ENCODE data around the gene OPRM1.

Gene OPRM1

DNA sequence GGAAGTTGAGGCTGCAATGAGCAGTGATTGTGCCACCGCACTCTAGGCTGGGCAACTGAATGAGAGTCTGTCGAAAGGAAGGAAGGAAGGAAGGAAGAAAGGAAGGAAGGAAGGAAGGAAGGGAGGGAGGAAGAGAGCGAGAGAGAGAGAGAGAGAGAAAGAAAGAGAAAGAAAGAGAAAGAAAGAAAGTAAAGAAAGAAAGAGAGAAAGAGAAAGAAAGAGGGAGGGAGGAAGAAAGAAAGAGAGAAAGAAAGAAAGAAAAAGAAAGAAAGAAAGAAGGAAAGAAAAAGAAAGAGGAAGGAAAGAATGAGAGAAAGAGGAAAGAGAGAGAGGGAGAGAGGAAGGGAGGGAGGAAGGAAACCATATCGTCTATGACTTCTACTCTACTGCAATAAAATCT is 60.2 kb downstream of the OPRM1 start:
- no peak overlapping the region for H3K4me3 ChIP-seq (ENCODE audit: low read length)
- TF ChIP-seq ZNF274 (IDR thresholded peaks at IDR 0.05; ENCODE audit: low read depth, low read length) = no peak

DNA sequence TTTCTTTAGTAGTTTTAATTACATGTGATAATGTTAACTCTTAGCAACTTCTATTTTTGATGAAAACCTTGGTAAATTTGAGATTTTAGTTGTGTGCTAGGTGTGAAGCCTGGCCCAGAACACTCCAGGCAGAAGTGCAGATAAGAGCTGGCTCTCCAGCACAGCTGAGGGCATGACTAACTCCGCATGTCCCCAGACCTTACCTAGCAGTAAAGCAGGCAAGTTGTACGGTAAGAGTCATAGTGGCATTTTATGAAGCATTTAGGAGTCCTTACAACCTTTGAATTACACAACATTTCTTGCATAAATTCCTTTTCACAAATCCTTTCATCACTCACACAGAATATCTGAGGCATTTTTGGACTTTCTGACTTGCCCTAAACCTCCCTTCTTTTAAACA is 67.2 kb downstream of the OPRM1 start:
- TF ChIP-seq ZNF274 (IDR thresholded peaks at IDR 0.05; ENCODE audit: low read depth, low read length) = no peak
- no peak overlapping the region for H3K4me3 ChIP-seq (ENCODE audit: low read length)

GRCh38 chr6:154111025-154111424 is 72.0 kb downstream of the OPRM1 start:
- no peak for TF ChIP-seq ZNF274 (IDR thresholded peaks at IDR 0.05; ENCODE audit: low read depth, low read length)
- H3K4me3 ChIP-seq (ENCODE audit: low read length) = no peak overlapping the region

DNA sequence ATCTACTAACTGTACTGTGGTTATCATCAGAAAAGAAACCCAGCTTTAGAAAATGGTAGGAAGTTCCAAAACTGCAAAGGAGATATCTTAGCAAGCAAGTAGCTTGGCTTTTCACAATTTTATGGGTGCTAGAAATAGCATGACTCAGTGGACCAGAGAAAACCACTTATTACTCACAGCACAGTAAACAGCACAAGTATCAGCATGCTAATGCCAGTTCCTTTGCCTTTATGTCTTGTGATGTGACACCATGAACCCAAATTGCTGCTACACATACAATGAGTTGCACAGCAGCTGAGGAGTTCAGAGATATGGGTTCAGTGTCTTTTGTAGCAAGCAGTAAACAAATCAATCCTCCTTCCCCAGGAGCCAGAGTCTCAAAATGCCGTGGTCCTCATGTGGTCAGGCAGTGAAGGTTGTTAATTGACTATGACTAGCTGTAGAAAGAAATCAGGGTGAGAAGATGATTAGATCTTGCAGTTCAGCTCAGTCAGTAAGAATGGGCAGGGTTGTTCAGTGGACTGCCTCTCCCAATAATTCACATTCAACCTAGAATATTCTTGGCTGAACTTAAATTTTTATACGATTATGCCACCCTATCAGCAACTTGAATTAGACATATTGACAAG is 73.3 kb downstream of the OPRM1 start:
- no peak for TF ChIP-seq ZNF274 (IDR thresholded peaks at IDR 0.05; ENCODE audit: low read depth, low read length)

GRCh38 chr6:154113392-154113791 is 74.4 kb downstream of the OPRM1 start:
- no peak for TF ChIP-seq ZNF274 (IDR thresholded peaks at IDR 0.05; ENCODE audit: low read depth, low read length)
- no peak overlapping the region for H3K4me3 ChIP-seq (ENCODE audit: low read length)

More for the DNA sequence above, 73.3 kb downstream of the OPRM1 start:
- H3K4me3 ChIP-seq (ENCODE audit: low read length) = no peak overlapping the region

GRCh38 chr6:154117485-154117884 is 78.4 kb downstream of the OPRM1 start:
- no peak for TF ChIP-seq ZNF274 (IDR thresholded peaks at IDR 0.05; ENCODE audit: low read depth, low read length)
- H3K4me3 ChIP-seq (ENCODE audit: low read length) = no peak overlapping the region

GRCh38 chr6:154122195-154122925 is 83.3 kb downstream of the OPRM1 start:
- no peak overlapping the region for H3K4me3 ChIP-seq (ENCODE audit: low read length)
- no peak for TF ChIP-seq ZNF274 (IDR thresholded peaks at IDR 0.05; ENCODE audit: low read depth, low read length)

DNA sequence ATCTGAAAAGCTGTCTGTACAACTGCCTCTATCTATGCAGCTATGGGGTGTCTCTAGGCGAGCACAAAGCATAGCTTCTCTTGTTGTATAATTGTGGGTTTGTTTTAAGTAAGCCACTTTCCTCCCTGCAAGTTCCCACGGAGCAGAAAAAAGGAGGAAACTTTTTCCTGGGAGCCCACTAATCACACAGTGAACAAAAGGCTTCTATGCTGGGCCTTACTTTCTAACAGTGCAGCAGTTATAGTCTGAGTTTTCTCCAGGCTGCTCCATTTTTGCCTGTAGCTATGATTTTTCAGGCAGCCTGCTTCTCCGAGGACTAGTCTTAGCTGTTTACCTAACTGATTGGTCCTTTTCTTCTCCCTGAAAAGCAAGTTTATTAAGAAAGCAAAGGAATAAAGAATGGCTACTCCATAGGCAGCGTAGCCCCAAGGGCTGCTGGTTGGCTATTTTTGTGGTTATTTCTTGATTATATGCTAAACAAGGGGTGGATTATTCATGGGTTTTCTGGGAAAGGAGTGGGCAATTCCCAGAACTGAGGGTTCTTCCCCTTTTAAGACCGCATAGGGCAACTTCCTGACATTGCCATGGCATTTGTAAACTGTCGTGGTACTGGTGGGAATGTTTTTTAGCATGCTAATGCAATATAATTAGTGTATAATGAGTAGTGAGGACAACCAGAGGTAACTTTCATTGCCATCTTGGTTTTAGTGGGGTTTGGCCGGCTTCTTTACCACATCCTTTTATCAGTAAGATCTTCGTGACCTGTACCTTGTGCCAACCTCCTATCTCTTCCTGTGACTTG is 84.3 kb downstream of the OPRM1 start:
- TF ChIP-seq ZNF274 (IDR thresholded peaks at IDR 0.05; ENCODE audit: low read depth, low read length) = no peak
- H3K4me3 ChIP-seq (ENCODE audit: low read length) = no peak overlapping the region

DNA sequence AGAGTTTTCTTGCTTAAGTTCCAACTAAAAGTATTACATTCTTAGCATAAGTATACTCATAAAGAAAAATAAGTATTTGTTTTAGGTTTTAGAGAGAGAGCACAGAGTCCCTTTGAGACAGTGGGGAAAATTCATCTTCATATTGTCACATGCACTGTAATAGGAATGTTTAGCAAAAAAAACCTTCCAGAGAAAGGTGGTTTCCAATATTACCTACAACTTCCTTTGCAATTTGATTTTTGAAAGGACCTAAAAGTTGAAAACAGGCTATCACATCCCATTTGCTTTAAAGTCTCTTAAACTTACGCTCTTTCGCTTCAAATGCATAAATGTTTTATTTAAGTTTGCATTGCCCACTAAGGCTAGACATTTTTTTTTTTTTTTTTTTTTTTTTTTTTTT is 86.4 kb downstream of the OPRM1 start:
- H3K4me3 ChIP-seq (ENCODE audit: low read length) = no peak overlapping the region

GRCh38 chr6:154127657-154128056 is 88.6 kb downstream of the OPRM1 start:
- TF ChIP-seq ZNF274 (IDR thresholded peaks at IDR 0.05; ENCODE audit: low read depth, low read length) = no peak
- no peak overlapping the region for H3K4me3 ChIP-seq (ENCODE audit: low read length)

More for the DNA sequence above, 86.4 kb downstream of the OPRM1 start:
- no peak for TF ChIP-seq ZNF274 (IDR thresholded peaks at IDR 0.05; ENCODE audit: low read depth, low read length)

DNA sequence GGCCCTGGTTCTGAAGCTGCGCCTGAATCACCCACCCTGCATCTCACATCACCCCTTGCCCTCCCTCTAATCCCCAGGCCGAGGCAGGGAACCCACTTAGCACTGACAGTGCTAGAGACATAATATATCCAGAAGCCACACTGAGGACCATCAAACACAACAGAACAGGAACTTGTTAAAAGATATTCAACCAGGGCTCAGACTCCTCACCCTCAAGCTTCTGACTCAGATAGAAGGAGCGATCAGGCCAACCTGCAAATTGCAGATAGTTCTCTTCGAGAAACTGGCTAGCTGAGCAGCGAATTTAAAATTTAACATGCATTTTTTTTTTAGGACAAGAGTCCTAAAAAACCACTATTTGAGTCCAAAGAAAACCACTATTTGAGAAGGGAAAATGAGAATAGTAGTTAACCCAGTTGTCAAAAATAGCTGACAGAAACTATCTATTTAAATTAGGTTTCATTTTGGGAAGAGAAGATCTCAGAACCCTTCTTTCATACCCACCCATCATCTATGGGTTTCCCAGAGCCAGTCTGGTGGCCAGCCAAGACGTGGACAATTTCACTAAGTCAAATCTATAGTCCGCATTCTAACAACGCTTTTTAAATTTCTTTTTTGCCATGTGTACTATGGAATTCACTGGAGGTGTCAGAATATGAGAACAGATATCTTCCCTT is 95.6 kb downstream of the OPRM1 start:
- no peak for TF ChIP-seq ZNF274 (IDR thresholded peaks at IDR 0.05; ENCODE audit: low read depth, low read length)
- H3K4me3 ChIP-seq (ENCODE audit: low read length) = no peak overlapping the region

GRCh38 chr6:154138793-154139192 is 99.8 kb downstream of the OPRM1 start:
- no peak for TF ChIP-seq ZNF274 (IDR thresholded peaks at IDR 0.05; ENCODE audit: low read depth, low read length)

DNA sequence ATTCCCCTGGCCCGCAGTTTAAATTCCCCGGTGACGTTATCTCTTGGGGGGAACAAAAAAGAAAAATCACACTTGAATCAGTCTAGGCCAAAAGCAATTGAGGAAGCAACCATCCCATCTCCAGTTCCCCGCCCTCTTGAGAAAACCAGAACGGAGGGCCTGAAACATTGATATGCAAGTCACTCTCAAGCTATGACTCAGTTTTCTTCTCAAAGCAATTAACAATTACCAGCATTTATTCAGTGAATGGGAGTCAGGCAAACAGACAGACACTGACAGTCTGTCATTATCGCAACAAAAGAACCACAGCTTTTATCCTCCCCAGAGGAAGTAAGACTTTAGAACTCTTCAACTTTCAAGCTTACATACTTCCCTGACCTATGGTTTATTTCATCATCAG is 100.9 kb downstream of the OPRM1 start:
- H3K4me3 ChIP-seq (ENCODE audit: low read length) = no peak overlapping the region
- TF ChIP-seq ZNF274 (IDR thresholded peaks at IDR 0.05; ENCODE audit: low read depth, low read length) = no peak

More at GRCh38 chr6:154138793-154139192, 99.8 kb downstream of the OPRM1 start:
- H3K4me3 ChIP-seq (ENCODE audit: low read length) = no peak overlapping the region

- H3K4me3 ChIP-seq (ENCODE audit: low read length) = no peak overlapping the region
- no peak for TF ChIP-seq ZNF274 (IDR thresholded peaks at IDR 0.05; ENCODE audit: low read depth, low read length)
Measured at GRCh38 chr6:154140743-154141142, 101.7 kb downstream of the OPRM1 start.

Measured in GM08714 (cell line).